H54 (cell line): ENCODE results near the gene FBLN2.

Experiments
- DNase-seq: peaks from one replicate; pipeline ENCODE4 v3.0.0; 2011; ENCODE audit warnings: low spot score, mixed read lengths; ENCODE audit not compliant: insufficient read length
- FAIRE-seq: peaks from 3 replicates; lab custom pipeline; 2011; peaks lifted over from hg19 to GRCh38; lab: Jason Lieb, UNC
- POLR2A ChIP-seq: IDR thresholded peaks from 2 replicates; pipeline ENCODE4 v1.6.1; 2011; ENCODE audit warnings: low read depth, mild to moderate bottlenecking, low read length

Gene FBLN2

DNA sequence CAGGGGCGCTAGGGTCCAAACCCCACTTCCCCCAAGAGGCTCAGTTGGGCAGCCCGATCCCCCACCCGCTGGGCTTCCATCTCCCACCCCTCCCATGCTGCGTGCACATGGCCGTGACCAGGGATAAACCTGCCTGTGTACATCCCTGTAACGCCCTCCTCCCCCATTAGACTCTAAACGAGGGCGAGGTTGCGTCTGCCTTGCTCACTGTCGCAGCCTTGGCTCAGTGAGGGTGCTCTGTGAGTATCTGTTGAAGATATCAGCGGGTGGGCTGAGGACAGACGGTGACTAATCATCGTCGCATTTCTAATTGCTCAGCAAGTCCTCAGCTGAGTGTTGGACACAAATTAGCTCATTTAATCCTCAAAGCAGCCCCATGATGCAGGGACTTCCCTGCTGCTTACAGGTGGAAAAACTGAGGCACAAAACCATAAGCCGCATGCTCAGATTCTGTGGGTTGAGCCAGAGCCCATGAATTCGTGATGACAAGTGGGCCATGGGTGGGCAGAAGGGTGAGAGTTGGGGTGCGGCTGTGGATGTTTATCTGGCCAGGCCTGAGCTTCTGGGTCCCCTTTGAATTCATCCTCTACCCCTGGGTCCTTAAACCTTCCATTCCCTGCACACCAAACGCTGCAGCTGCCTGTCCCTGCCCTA lies 26.0 kb downstream of the FBLN2 start:
- no peak for TF ChIP-seq POLR2A
- DNase-seq (peak; percentile 51), FAIRE-seq (no peak)

- no peak for FAIRE-seq
These were observed 26.6 kb downstream of the FBLN2 start for GRCh38 chr3:13575459-13576061.

DNA sequence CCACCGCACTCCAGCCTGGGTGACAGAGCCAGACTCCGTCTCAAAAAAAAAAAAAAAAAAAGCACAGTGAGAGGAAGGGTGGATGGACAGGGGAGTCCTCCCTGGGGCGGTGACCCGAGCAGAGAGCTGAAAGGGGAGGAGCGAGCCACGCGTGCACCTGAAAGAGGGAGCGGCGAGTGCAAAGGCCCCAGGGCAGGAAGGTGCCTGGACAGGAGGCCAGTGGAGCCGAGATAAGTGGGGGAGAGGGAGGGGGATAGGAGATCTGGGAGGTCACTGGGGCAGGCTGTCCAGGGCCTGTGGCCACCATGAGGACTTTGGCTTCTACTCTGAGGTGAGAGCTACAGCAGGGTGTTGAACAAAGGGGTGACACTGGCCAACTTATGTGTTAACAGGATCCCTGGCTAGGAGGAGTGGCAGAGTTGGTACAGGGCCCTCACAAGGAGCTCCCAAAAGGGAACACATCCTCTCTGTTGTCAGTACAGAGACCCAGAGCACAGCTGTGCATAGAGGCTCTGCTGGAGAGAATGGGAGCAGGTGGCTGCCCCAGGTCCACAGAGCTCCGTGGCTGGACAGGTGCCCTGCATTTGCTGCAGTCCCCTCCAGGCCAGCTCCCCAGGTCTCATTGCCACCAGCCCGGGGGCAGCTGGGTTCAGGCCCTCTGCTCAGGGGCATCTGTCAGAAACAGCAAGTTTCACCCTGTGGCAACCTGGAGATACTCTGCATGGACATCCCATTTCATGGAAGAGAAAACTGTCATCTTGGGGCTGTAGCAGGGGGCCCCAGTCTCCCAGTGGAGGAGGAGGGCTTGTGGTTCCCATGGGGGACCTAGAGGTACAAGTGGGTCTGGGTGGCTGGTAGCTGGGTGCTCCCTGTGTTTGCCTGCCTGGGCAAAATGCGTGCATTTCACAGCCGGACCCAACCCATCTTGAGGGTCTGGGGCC lies 28.5 kb downstream of the FBLN2 start:
- TF ChIP-seq POLR2A = no peak
- DNase-seq = no peak
- no peak for FAIRE-seq

More at GRCh38 chr3:13575459-13576061, 26.6 kb downstream of the FBLN2 start:
- DNase-seq = no peak
- TF ChIP-seq POLR2A = no peak

DNA sequence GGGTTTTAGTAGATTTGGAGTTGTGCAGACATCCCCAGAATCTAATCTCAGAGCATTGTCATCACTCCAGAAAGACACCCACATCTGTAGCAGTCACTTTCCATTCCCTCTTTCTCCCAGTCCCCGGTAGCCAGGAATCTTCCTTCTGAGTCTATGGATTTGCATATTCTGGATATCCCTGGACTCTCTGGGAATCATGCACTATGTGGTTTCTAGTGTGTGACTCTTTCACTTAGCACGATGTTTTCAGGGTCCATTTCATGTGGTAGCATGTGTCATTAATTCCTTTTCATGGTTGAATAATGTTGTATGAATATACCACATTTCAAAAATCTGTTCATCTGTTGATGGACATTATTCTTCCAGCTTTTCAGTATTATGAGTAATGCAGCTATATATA lies 29.3 kb downstream of the FBLN2 start:
- TF ChIP-seq POLR2A = no peak
- FAIRE-seq (no peak), DNase-seq (no peak)

DNA sequence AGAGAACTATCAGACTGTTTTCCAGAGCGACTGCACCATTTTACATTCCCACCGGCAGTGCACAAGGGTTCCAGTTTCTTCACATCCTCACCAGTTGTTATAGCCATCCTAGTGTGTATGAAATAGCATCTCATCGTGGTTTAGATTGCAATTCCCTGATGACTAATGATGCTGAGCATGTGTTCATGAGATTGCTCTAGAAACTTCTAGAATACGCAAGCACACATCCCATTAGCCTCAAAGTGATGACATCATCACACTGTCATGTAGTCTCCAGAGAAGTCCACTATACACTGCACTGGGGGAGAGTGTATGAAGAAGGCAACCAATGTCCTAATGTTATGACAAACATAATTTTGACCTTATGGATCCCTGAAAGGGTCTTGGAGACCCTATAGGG lies 30.1 kb downstream of the FBLN2 start:
- TF ChIP-seq POLR2A = no peak
- no peak for FAIRE-seq
- no peak for DNase-seq

DNA sequence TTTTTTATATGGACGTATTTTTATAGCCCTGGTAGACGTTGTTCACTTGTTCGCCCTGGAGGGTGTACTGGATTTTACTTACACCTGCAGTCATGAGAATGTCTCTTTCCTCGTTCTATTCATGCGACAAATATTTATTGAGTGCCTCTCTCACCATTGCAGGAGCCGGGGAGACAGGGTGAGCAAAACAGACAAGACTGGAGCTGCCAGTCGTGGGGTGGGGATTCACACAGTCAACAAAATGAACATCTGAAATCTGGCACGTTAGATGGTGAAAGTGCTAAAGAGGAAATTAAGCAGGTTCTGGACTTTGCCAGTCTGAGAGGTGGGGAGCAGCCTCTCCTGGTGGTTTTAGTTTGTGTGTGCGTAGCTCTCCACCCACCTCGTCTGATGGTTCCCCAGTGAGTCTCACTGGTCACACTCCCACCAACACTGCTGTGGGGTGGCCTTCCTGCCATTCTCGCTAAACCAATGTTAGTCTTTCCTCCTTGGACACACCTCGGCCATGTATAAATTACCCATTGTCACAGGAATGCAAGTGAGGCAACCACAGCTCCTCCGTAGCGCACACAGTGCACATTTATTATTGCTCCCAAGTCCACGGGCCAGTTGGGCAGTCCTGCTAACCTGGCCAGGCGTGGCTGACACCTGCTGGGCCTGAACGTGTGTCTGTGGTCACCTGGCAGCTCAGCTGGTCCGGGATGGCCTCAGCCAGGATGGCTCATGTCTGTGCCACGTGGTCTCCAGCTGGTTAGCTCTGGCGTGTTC lies 31.5 kb downstream of the FBLN2 start:
- DNase-seq (no peak), FAIRE-seq (no peak)
- no peak for TF ChIP-seq POLR2A

GRCh38 chr3:13581485-13582365 lies 32.8 kb downstream of the FBLN2 start:
- TF ChIP-seq POLR2A = no peak
- DNase-seq (peak; percentile 57), FAIRE-seq (no peak)

- no peak for TF ChIP-seq POLR2A
- FAIRE-seq (no peak), DNase-seq (no peak)
These were observed 33.7 kb downstream of the FBLN2 start for GRCh38 chr3:13582366-13583250.

DNA sequence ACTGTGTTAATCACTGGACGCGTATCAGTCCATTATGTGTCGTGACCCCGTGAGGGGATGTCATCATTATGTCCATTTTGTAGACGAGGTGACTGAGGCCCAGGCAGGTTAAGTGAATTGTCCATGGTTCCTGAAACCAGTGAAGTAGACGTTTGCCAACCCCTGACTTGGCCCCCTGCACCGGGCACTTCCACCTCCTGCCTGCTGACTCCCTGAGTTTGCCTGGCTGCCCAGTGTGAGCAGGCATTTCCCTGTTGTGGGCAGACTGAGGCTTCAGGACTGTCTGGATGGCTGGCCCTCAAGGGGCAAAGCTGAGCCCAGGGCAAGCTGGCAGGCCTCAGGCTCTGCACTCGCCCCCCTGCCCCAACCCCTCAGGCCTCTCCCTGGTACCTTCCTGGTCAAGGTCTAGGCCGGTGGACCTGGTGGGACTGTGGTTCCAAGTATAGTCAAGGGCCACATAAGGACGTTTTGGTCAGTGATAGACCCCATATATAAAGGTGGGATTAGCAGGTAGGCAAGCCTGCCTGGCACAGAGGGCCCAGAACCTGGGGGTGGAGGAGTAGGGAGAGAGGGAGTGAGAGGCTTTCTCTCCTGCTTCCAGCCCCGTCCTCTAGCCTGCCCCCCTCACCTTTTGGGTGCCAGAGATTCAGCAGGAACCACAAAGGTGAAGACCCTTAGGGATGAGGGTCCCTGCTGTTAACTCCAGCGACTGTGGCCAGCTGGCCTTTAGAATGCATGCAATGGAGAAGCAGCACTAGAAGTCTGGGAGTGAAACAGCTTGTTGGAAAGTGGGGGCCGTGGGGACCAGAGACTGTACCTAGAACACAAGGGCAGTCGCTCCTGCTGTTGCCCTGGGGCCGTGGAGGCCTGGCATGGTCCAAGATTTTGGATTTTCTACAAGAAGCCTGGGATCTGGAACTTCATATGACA lies 34.6 kb downstream of the FBLN2 start:
- DNase-seq = no peak
- no peak for FAIRE-seq
- no peak for TF ChIP-seq POLR2A

DNA sequence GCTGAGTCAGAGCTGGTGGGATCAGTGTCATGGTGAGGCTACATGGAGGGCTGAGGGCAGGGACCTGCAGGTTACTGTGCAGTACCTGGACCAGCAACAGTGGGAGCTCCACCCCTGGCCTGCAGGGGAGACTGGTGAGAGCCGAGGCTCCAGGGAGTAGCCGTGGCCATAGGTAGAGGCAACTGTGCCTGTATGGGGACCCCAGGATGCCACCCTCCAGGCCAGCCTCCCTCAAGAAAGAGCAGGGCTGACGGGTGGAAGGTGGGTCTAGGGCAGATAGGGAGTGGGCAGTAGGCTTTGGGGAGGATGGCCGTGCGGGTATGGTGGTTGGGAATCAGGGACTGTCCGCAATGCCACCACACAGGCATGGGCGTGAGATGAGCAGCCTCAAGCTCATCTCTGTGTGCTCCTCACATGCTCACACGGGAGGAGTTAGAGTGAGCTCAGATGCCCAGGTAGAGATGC lies 35.5 kb downstream of the FBLN2 start:
- DNase-seq = no peak
- no peak for TF ChIP-seq POLR2A
- no peak for FAIRE-seq

GRCh38 chr3:13584901-13585300 lies 36.0 kb downstream of the FBLN2 start:
- DNase-seq (no peak), FAIRE-seq (no peak)
- TF ChIP-seq POLR2A = no peak
